NCI-H1436 (cell line): Measurements from ENCODE around the gene CDV3.

ENCODE experiments used
- DNase-seq: peaks from one replicate; lab custom pipeline; 2025; lab: John Stamatoyannopoulos, UW

Gene CDV3

GRCh38 chr3:133568294-133569014 lies 5.0 kb upstream of the CDV3 start:
- DNase-seq, result no peak

GRCh38 chr3:133570139-133570936 lies 3.1 kb upstream of the CDV3 start:
- DNase-seq, result no peak

GRCh38 chr3:133570937-133571320 lies 2.6 kb upstream of the CDV3 start:
- DNase-seq, result no peak

GRCh38 chr3:133572158-133573053 lies 1.1 kb upstream of the CDV3 start:
- DNase-seq, result no peak

- no peak for DNase-seq
Measured at GRCh38 chr3:133573054-133573628, 345 bp upstream of the CDV3 start.

- DNase-seq, result no peak
Measured at GRCh38 chr3:133574260-133574881, 885 bp downstream of the CDV3 start.

- no peak for DNase-seq
Measured at GRCh38 chr3:133575086-133575485, 1.6 kb downstream of the CDV3 start.

GRCh38 chr3:133576169-133576568 lies 2.7 kb downstream of the CDV3 start:
- no peak for DNase-seq

- DNase-seq, result no peak
Measured at GRCh38 chr3:133578548-133579191, 5.2 kb downstream of the CDV3 start.

GRCh38 chr3:133583396-133583795 lies 9.9 kb downstream of the CDV3 start:
- no peak for DNase-seq

GRCh38 chr3:133588035-133588434 lies 14.5 kb downstream of the CDV3 start:
- no peak for DNase-seq

GRCh38 chr3:133588784-133589465 lies 15.4 kb downstream of the CDV3 start:
- DNase-seq, result no peak

GRCh38 chr3:133589503-133589902 lies 16.0 kb downstream of the CDV3 start:
- DNase-seq, result no peak

GRCh38 chr3:133591271-133591742 lies 17.8 kb downstream of the CDV3 start:
- DNase-seq, result no peak

GRCh38 chr3:133592843-133593242 lies 19.4 kb downstream of the CDV3 start:
- no peak for DNase-seq

- DNase-seq, result no peak
Measured at GRCh38 chr3:133593243-133593642, 19.8 kb downstream of the CDV3 start.

- DNase-seq, result no peak
Measured at GRCh38 chr3:133595341-133595740, 21.9 kb downstream of the CDV3 start.

- no peak for DNase-seq
Measured at GRCh38 chr3:133598405-133598804, 24.9 kb downstream of the CDV3 start.

- no peak for DNase-seq
Measured at GRCh38 chr3:133599280-133599679, 25.8 kb downstream of the CDV3 start.

- no peak for DNase-seq
Measured at GRCh38 chr3:133600572-133601081, 27.1 kb downstream of the CDV3 start.
